Neural cell (in vitro differentiated cells): ENCODE results near the gene NCF4. TPM values are rescaled to one million over a fixed set of nuclear protein-coding genes. Genes with fewer than 3 reads are reported as not detected.

Experiments used
- H2AFZ ChIP-seq: fragments of 200-600, 300-800 bp; sonication (generic), shearing (Covaris generic); 2 replicates; pipeline ENCODE4 v1.6.0; 2014; ENCODE audit warnings: low read depth, mild to moderate bottlenecking, antibody characterized with exemption, low read length, moderate library complexity
- H3F3A ChIP-seq: fragments of 200-600 bp; shearing (Covaris generic); 2 replicates; pipeline ENCODE4 v1.6.1; 2016; ENCODE audit warnings: mild to moderate bottlenecking, moderate library complexity, mixed read lengths, antibody characterized with exemption, low read length; ENCODE audit not compliant: insufficient read depth, poor library complexity, severe bottlenecking
- H3K27ac ChIP-seq: fragments of 200-600, 300-800 bp; sonication (generic), shearing (Covaris generic); 2 replicates; pipeline ENCODE4 v1.5.1; 2014; ENCODE audit warnings: mild to moderate bottlenecking, low read length, moderate library complexity
- H3K27me3 ChIP-seq: fragments of 300-800, 200-600 bp; sonication (generic), shearing (Covaris generic); 2 replicates; pipeline ENCODE4 v1.6.0; 2014; ENCODE audit warnings: mild to moderate bottlenecking, low read depth, low read length, moderate library complexity; ENCODE audit not compliant: insufficient read depth
- H3K36me3 ChIP-seq: fragments of 300-800, 200-600 bp; sonication (generic), shearing (Covaris generic); 2 replicates; pipeline ENCODE4 v1.5.1; 2014; ENCODE audit warnings: mild to moderate bottlenecking, antibody characterized with exemption, low read length, moderate library complexity; ENCODE audit not compliant: insufficient read depth
- H3K4me2 ChIP-seq: fragments of 300-800, 200-600 bp; sonication (generic), shearing (Covaris generic); 2 replicates; pipeline ENCODE4 v1.6.0; 2014; ENCODE audit warnings: mild to moderate bottlenecking, low read length
- H3K4me3 ChIP-seq: fragments of 300-800, 200-600 bp; sonication (generic), shearing (Covaris generic); 2 replicates; pipeline ENCODE4 v1.5.1; 2014; ENCODE audit warnings: mild to moderate bottlenecking, low read length, moderate library complexity
- H3K79me2 ChIP-seq: fragments of 200-600 bp; shearing (Covaris generic); replicated peaks from 2 replicates; pipeline ENCODE4 v1.6.0; 2014; ENCODE audit warnings: mild to moderate bottlenecking, low read length, moderate library complexity; ENCODE audit not compliant: insufficient read depth
- H3K9ac ChIP-seq: fragments of 300-800, 200-600 bp; sonication (generic), shearing (Covaris generic); 2 replicates; pipeline ENCODE4 v1.6.1; 2016; ENCODE audit warnings: mild to moderate bottlenecking, low read length, mixed read lengths
- H3K9me2 ChIP-seq: fragments of 200-600 bp; shearing (Covaris generic); 2 replicates; pipeline ENCODE4 v1.6.1; 2016; ENCODE audit warnings: mild to moderate bottlenecking, low read length, mixed read lengths; ENCODE audit not compliant: insufficient read depth
- H3K9me3 ChIP-seq: fragments of 200-600, 300-800 bp; sonication (generic), shearing (Covaris generic); 2 replicates; pipeline ENCODE4 v1.6.1; 2016; ENCODE audit warnings: mild to moderate bottlenecking, mixed run types, low read length, moderate library complexity, mixed read lengths
- H4K20me1 ChIP-seq: fragments of 200-600 bp; shearing (Covaris generic); 2 replicates; pipeline ENCODE4 v1.6.1; 2016; ENCODE audit warnings: mild to moderate bottlenecking, mixed run types; ENCODE audit not compliant: insufficient read depth
- CTCF ChIP-seq: fragments of 450-650 bp; IDR thresholded peaks from 2 replicates; pipeline ENCODE4 v1.5.1; 2014; ENCODE audit warnings: antibody characterized with exemption, mild to moderate bottlenecking, moderate library complexity; ENCODE audit not compliant: poor library complexity, severe bottlenecking
- EP300 ChIP-seq: fragments of 450-650 bp; conservative IDR thresholded peaks from 2 replicates; pipeline ENCODE4 v1.6.1; 2014; ENCODE audit warnings: antibody characterized with exemption, mild to moderate bottlenecking, moderate library complexity; ENCODE audit not compliant: poor library complexity, severe bottlenecking
- EZH2 ChIP-seq: fragments of 200-600, 300-800 bp; shearing (Covaris generic), sonication (generic); IDR thresholded peaks from 2 replicates; pipeline ENCODE4 v1.6.1; 2014; ENCODE audit warnings: antibody characterized with exemption, low read length, borderline replicate concordance, mild to moderate bottlenecking; ENCODE audit not compliant: insufficient read depth, poor library complexity, severe bottlenecking
- MXI1 ChIP-seq: fragments of 450-650 bp; conservative IDR thresholded peaks from 2 replicates; pipeline ENCODE4 v1.6.1; 2014; ENCODE audit warnings: antibody characterized with exemption, mild to moderate bottlenecking; ENCODE audit not compliant: poor library complexity, severe bottlenecking
- POLR2AphosphoS5 ChIP-seq: IDR thresholded peaks from 2 replicates; pipeline ENCODE4 v1.6.1; 2012
- RAD21 ChIP-seq: fragments of 450-650 bp; conservative IDR thresholded peaks from 2 replicates; pipeline ENCODE4 v1.6.1; 2014; ENCODE audit warnings: antibody characterized with exemption, mild to moderate bottlenecking, moderate library complexity
- REST ChIP-seq: IDR thresholded peaks from 2 replicates; pipeline ENCODE4 v1.6.1; 2012; ENCODE audit warnings: borderline replicate concordance
- SMC3 ChIP-seq: fragments of 450-650 bp; conservative IDR thresholded peaks from 2 replicates; pipeline ENCODE4 v1.6.1; 2014; ENCODE audit warnings: antibody characterized with exemption, mild to moderate bottlenecking, moderate library complexity; ENCODE audit not compliant: poor library complexity
- TAF1 ChIP-seq: IDR thresholded peaks from 2 replicates; pipeline ENCODE4 v1.6.1; 2012; ENCODE audit warnings: low read depth
- polyA plus RNA-seq: library from polyadenylated mRNA; depleted of rRNA; stranded (reverse); fragments of >200 nt; gene quantifications from 2 replicates; pipeline ENCODE4 v1.2.3, GENCODE V29; 2014

The NCF4 gene
- polyA plus RNA-seq, 1 donor from 2014 or later, result not detected

DNA sequence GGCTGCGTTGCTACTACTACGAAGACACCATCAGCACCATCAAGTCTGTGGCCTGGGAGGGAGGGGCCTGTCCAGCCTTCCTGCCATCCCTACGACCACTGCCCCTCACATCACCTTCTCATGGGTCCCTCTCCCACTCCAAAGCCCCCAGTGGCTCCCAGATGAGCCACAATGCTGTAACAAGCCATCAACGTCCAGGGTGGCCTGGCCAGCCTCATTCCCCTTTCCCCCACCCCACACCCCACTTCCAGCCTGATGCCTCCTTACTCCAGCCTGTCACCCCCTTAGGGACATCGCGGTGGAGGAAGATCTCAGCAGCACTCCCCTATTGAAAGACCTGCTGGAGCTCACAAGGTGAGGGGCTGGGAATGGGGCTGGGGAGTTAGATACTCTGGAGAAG, 14.9 kb downstream of the NCF4 start:
- Histone ChIP-seq H3K27ac (no peak overlapping the region), H3K9ac (no peak overlapping the region)

GRCh38 chr22:36879775-36880174, 19.0 kb downstream of the NCF4 start:
- H3K4me2 ChIP-seq, result no peak overlapping the region
- no peaks in the 10 kb centered on the region for H4K20me1 ChIP-seq
- no peaks in the 10 kb centered on the region for H3K79me2 ChIP-seq
- H3K27me3 ChIP-seq, result no peaks in the 10 kb centered on the region
- H3F3A ChIP-seq, result no peaks in the 10 kb centered on the region
- H3K36me3 ChIP-seq, result no peaks in the 10 kb centered on the region
- H3K9me2 ChIP-seq, result no peaks in the 10 kb centered on the region
- no peaks in the 10 kb centered on the region for H3K9me3 ChIP-seq
- no peak overlapping the region for H3K27ac ChIP-seq
- no peak overlapping the region for H2AFZ ChIP-seq
- no peak overlapping the region for H3K9ac ChIP-seq
- TF ChIP-seq RAD21 (no peak), TAF1 (no peak), EZH2 (no peak), SMC3 (no peak), POLR2AphosphoS5 (no peak), EP300 (no peak), MXI1 (no peak), REST (no peak), CTCF (no peak)
- H3K4me3 ChIP-seq, result no peak overlapping the region

More for the DNA sequence above, 14.9 kb downstream of the NCF4 start:
- Histone ChIP-seq H3K36me3 (no peaks in the 10 kb centered on the region), H3K4me2 (no peak overlapping the region), H3K4me3 (no peak overlapping the region), H3K27me3 (no peaks in the 10 kb centered on the region), H2AFZ (no peak overlapping the region), H3K9me2 (no peaks in the 10 kb centered on the region), H3F3A (no peaks in the 10 kb centered on the region), H4K20me1 (no peaks in the 10 kb centered on the region), H3K9me3 (no peaks in the 10 kb centered on the region), H3K79me2 (no peaks in the 10 kb centered on the region)
- TF ChIP-seq EZH2 (no peak), CTCF (no peak), TAF1 (no peak), RAD21 (no peak), EP300 (no peak), POLR2AphosphoS5 (no peak)
